MCF 10A (cell line): ENCODE results near the gene CRYGN. TPM values are rescaled to one million over a fixed set of nuclear protein-coding genes. Genes with fewer than 3 reads are reported as not detected.

Source experiments
- BruUV-seq: library from RNA; stranded (reverse); fragments of 400-500 nt; replicated peaks from 2 replicates; lab custom pipeline; 2021; lab: Mats Ljungman, UMichigan
- CTCF ChIA-PET: fragments of 300-600 bp; sonication (Branson Sonifier 250); formaldehyde crosslinking; extraction: SDS; loops from one replicate; lab custom pipeline; 2021; ENCODE audit warnings: antibody characterized with exemption, inconsistent platforms; lab: Yijun Ruan, JAX
- POLR2A ChIA-PET: fragments of 300-600, 350-650 bp; sonication (Branson Sonifier 250); formaldehyde crosslinking; extraction: SDS; loops from one replicate; lab custom pipeline; 2020; ENCODE audit warnings: antibody characterized with exemption, inconsistent platforms; lab: Yijun Ruan, JAX
- DNase-seq: peaks from one replicate; pipeline ENCODE4 v3.0.0-alpha.2; 2018; ENCODE audit not compliant: unreplicated experiment
- H3K27ac Mint-ChIP-seq: one replicate; pipeline ENCODE4 v1.8.0; 2022; ENCODE audit warnings: mild to moderate bottlenecking, low read depth, mixed read lengths; ENCODE audit not compliant: unreplicated experiment
- H3K27me3 Mint-ChIP-seq: one replicate; pipeline ENCODE4 v1.8.0; 2022; ENCODE audit warnings: mixed read lengths; ENCODE audit not compliant: insufficient read depth, unreplicated experiment
- H3K36me3 Mint-ChIP-seq: one replicate; pipeline ENCODE4 v1.8.0; 2022; ENCODE audit warnings: mild to moderate bottlenecking, moderate library complexity, mixed read lengths; ENCODE audit not compliant: insufficient read depth, unreplicated experiment
- H3K4me1 Mint-ChIP-seq: one replicate; pipeline ENCODE4 v1.8.0; 2022; ENCODE audit warnings: mixed read lengths; ENCODE audit not compliant: insufficient read depth, unreplicated experiment
- H3K4me3 Mint-ChIP-seq: one replicate; pipeline ENCODE4 v1.8.0; 2022; ENCODE audit warnings: mild to moderate bottlenecking, moderate library complexity, mixed read lengths; ENCODE audit not compliant: unreplicated experiment
- H3K9me3 Mint-ChIP-seq: one replicate; pipeline ENCODE4 v1.8.0; 2022; ENCODE audit warnings: mixed read lengths; ENCODE audit not compliant: unreplicated experiment
- intact Hi-C: fragments of 100-400 bp; cut with micrococcal nuclease; formaldehyde crosslinking; loops from 2 replicates; pipeline ENCODE4 v1.14.1; 2022
- microRNA-seq: library from miRNA; unstranded; fragments of <30 nt; microRNA quantifications from one replicate; pipeline ENCODE4 v1.2.0, GENCODE V29; 2022
- total RNA-seq: library from RNA; stranded (reverse); gene quantifications from 2 replicates; pipeline ENCODE4 v1.2.3, GENCODE V29; 2022
- TF ChIP-seq, protein P1 (sequence below): fragments of 200-600 bp; IDR thresholded peaks from one replicate; pipeline ENCODE4 v1.8.0; 2022; ENCODE audit warnings: antibody characterized with exemption, mild to moderate bottlenecking; ENCODE audit not compliant: unreplicated experiment

The CRYGN gene
- total RNA-seq, 1 experiment from 2014 or later: not detected

GRCh38 chr7:151379193-151379520, 60.8 kb downstream of the CRYGN start:
- ChIA-PET POLR2A (no interaction called here), CTCF (no interaction called here)
- Mint-ChIP-seq H3K27ac (no peak overlapping the region), H3K4me1 (no peaks in the 10 kb centered on the region), H3K36me3 (peaks cover 21% of the 10 kb centered on the region), H3K4me3 (no peak overlapping the region), H3K9me3 (no peaks in the 10 kb centered on the region), H3K27me3 (no peaks in the 10 kb centered on the region)
- no TSS peak for BruUV-seq
- intact Hi-C loops: no loop called here
- TF ChIP-seq, protein P1, sequence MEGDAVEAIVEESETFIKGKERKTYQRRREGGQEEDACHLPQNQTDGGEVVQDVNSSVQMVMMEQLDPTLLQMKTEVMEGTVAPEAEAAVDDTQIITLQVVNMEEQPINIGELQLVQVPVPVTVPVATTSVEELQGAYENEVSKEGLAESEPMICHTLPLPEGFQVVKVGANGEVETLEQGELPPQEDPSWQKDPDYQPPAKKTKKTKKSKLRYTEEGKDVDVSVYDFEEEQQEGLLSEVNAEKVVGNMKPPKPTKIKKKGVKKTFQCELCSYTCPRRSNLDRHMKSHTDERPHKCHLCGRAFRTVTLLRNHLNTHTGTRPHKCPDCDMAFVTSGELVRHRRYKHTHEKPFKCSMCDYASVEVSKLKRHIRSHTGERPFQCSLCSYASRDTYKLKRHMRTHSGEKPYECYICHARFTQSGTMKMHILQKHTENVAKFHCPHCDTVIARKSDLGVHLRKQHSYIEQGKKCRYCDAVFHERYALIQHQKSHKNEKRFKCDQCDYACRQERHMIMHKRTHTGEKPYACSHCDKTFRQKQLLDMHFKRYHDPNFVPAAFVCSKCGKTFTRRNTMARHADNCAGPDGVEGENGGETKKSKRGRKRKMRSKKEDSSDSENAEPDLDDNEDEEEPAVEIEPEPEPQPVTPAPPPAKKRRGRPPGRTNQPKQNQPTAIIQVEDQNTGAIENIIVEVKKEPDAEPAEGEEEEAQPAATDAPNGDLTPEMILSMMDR: no peak
- no peak for DNase-seq

Small RNAs within 50 kb of the gene (microRNA-seq; reads per million reads assigned to microRNA genes)
- not detected for gene MIR3907

Other genes with a start within 250 kb of the CRYGN start
- not detected in 2 replicates for gene H2BK1, start 229.7 kb downstream of the CRYGN start, total RNA-seq
- gene ABCF2, start 212.9 kb downstream of the CRYGN start, total RNA-seq: 47.3 and 72.4 TPM in 2 replicates
- 28.2 and 33.8 TPM in 2 replicates for gene CHPF2, start 207.7 kb downstream of the CRYGN start, total RNA-seq
- 3.8 and 5.3 TPM in 2 replicates for gene SMARCD3, start 191.4 kb downstream of the CRYGN start, total RNA-seq
- 53.3 and 59.6 TPM in 2 replicates for gene NUB1, start 98.3 kb downstream of the CRYGN start, total RNA-seq
- not detected in 2 replicates for gene WDR86, start 30.1 kb downstream of the CRYGN start, total RNA-seq
- gene RHEB, start 79.8 kb upstream of the CRYGN start, total RNA-seq: 135 and 151 TPM in 2 replicates